Testis (tissue), 3 donors: ENCODE measurements around the gene MGST3. TPM values are rescaled to one million over a fixed set of nuclear protein-coding genes. Genes with fewer than 3 reads are reported as not detected.

ENCODE experiments used
- DNase-seq: peaks from one replicate; pipeline ENCODE4 v3.0.0-alpha.2; 2019
- H3K27ac ChIP-seq, 2 donors: fragments of 200-600 bp; sonication (generic); one replicate each; pipeline ENCODE4 v1.5.1; 2019
- H3K27me3 ChIP-seq: fragments of 200-600 bp; sonication (generic); one replicate; pipeline ENCODE4 v1.5.1; 2019
- H3K36me3 ChIP-seq: fragments of 200-600 bp; sonication (generic); one replicate; pipeline ENCODE4 v1.5.1; 2017; ENCODE audit warnings: low read depth; ENCODE audit errors: missing control alignments
- H3K4me1 ChIP-seq: fragments of 200-600 bp; sonication (generic); one replicate; pipeline ENCODE4 v1.5.1; 2019
- H3K4me3 ChIP-seq, 2 donors: fragments of 200-600 bp; sonication (generic); one replicate each; pipeline ENCODE4 v1.5.1; 2017 to 2019
- H3K9me3 ChIP-seq: fragments of 200-600 bp; sonication (generic); one replicate; pipeline ENCODE4 v1.5.1; 2017
- CTCF ChIP-seq, 3 experiments: fragments of 450-650 bp in 2 of 3; fragments of 200-600 bp in 1 of 3; sonication (generic) in 1 of 3; IDR thresholded peaks; one replicate each; pipeline ENCODE4 v1.5.1; 2016 to 2019; ENCODE audit warnings: antibody characterized with exemption in 3 of 3, mild to moderate bottlenecking in 2 of 3, moderate library complexity in 1 of 3
- POLR2A ChIP-seq: fragments of 450-650 bp; IDR thresholded peaks from one replicate; pipeline ENCODE4 v1.6.1; 2017; ENCODE audit warnings: antibody characterized with exemption, mild to moderate bottlenecking, moderate library complexity
- WGBS, 2 donors: methylation state at CpG; one replicate each; pipeline ENCODE4 v1.1.5; 2018; 5-methylcytosine and 5-hydroxymethylcytosine counted together
- intact Hi-C: fragments of 100-400 bp; cut with DNase I; formaldehyde crosslinking; loops from one replicate; pipeline ENCODE4 v1.15.1; 2023; ENCODE audit warnings: low total_unique reads
- polyA plus RNA-seq: library from polyadenylated mRNA; stranded (reverse); fragments of 350-450 nt; fragmentation: Illumina TruSeq; extraction: RNeasy Lipid Tissue Mini Kit (QIAGEN cat#74804); gene quantifications from one replicate; pipeline ENCODE4 v1.2.3, GENCODE V29; 2014; ENCODE audit warnings: low read depth, low replicate concordance; ENCODE audit not compliant: insufficient read depth
- total RNA-seq, 2 donors: library from RNA; depleted of rRNA; stranded (reverse); fragments of >200 nt; gene quantifications; one replicate each; pipeline ENCODE4 v1.2.3, GENCODE V29; 2016

Gene MGST3
- total and polyA plus RNA-seq, 3 donors from 2014 or later: 190 to 278 (median 209) TPM

GRCh38 chr1:165659581-165659895 is 28.5 kb downstream of the MGST3 start:
- no peak for DNase-seq
- intact Hi-C loops: no loop called here
- WGBS, 2 donors: 48 to 74% methylated on average over 3 of the region's 3 CpGs
- no peaks in the 10 kb centered on the region for H3K36me3 ChIP-seq
- no peaks in the 10 kb centered on the region for H3K9me3 ChIP-seq
- peaks cover 16% of the 10 kb centered on the region for H3K4me1 ChIP-seq
- TF ChIP-seq POLR2A (no peak), CTCF (IDR thresholded peaks at IDR 0.05) (no peak)
- H3K4me3 ChIP-seq: no peak overlapping the region
- no peaks in the 10 kb centered on the region for H3K27me3 ChIP-seq
- H3K27ac ChIP-seq: no peak overlapping the region

DNA sequence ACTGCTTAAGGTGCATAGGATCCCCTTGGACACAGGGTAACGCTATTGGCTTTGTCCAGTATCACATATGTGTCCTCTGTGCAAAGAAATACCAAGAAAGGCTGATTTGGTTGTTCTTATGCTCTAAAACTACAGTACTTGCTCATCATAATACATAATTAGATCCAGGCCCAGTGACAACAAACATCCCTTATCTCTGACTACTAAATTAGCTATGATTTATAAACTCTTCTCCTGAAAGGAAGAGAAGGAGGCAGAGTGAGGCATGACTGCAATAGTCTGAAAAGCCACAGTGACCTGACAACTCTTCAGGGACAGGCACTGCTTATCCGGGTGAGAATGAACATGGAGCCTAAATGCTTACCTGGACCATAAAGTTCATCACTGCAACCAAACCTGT is 30.7 kb downstream of the MGST3 start:
- Histone ChIP-seq H3K27me3 (no peaks in the 10 kb centered on the region), H3K4me1 (peaks cover 16% of the 10 kb centered on the region), H3K27ac (no peak overlapping the region), H3K4me3 (no peak overlapping the region), H3K36me3 (no peaks in the 10 kb centered on the region), H3K9me3 (no peaks in the 10 kb centered on the region)
- no peak for DNase-seq
- 48 to 63% methylated on average over 2 of the region's 2 CpGs for WGBS, 2 donors
- intact Hi-C loops: no loop called here
- no peak for TF ChIP-seq CTCF (IDR thresholded peaks at IDR 0.05)
- no peak for TF ChIP-seq POLR2A

GRCh38 chr1:165662186-165662585 is 31.2 kb downstream of the MGST3 start:
- TF ChIP-seq POLR2A (no peak), CTCF (IDR thresholded peaks at IDR 0.05) (no peak)
- intact Hi-C loops: no loop called here
- H3K4me1 ChIP-seq: peaks cover 16% of the 10 kb centered on the region
- no peaks in the 10 kb centered on the region for H3K27me3 ChIP-seq
- no peaks in the 10 kb centered on the region for H3K36me3 ChIP-seq
- WGBS, 2 donors: 56 to 60% methylated on average over 3 of the region's 3 CpGs
- no peak overlapping the region for H3K4me3 ChIP-seq
- no peak for DNase-seq
- H3K9me3 ChIP-seq: no peaks in the 10 kb centered on the region
- H3K27ac ChIP-seq: no peak overlapping the region

DNA sequence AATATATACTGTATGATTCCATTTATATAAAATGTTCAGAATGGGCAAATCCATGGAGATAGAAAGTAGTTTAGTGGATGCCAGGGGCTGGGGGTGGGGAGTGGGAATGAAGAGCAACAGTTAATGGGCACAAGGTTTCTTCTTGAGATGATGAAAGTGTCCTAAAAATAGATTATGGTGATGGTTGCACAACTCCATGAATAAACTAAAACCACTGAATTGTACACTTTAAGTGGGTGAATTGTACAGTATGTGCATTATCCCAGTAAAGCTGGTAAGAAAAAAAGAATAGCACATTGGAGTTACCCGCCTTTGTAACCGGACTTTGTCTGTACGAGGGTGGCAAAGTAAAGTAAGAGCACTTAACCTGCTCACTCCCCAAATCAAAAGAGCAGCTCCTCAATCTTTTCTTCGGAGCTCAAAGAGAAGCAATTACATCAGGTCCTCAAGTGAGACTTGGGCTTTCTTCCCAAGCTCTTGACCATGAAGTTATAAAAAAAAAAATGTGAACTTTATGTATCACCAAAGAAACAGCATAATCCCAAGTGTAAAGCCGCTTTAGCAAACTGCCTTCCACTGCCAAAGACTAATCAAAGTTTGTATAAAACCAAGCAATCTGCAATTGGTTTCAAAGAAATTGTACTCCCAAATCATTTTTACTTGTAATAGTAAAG is 35.3 kb downstream of the MGST3 start:
- no peak for TF ChIP-seq CTCF (IDR thresholded peaks at IDR 0.05)
- no peak for TF ChIP-seq POLR2A
- 71 to 77% methylated on average over 5 of the region's 5 CpGs for WGBS, 2 donors
- intact Hi-C loops: no loop called here

DNA sequence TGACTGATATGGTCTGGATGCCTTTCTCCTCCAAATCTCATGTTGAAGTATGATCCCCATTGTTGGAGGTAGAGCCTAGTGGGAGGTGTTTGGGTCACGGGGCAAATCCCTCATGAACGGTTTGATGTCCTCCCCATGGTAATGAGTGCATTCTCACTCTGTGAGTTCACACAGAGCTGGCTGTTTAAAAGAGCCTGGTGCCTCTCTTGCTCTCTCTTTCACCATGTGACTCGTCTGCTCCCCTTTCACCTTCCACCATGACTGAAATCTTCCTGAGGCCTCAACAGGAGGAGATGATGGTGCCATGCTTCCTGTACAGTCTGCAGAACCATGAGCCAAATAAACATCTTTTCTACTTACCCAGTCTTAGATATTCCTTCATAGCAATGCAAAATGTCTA is 37.1 kb downstream of the MGST3 start:
- intact Hi-C loops: no loop called here
- H3K27ac ChIP-seq: no peak overlapping the region
- WGBS, 2 donors: 84 to 97% methylated on average over 3 of the region's 3 CpGs
- H3K9me3 ChIP-seq: no peaks in the 10 kb centered on the region
- no peak for TF ChIP-seq CTCF (IDR thresholded peaks at IDR 0.05)
- no peak for TF ChIP-seq POLR2A
- H3K36me3 ChIP-seq: no peaks in the 10 kb centered on the region
- no peaks in the 10 kb centered on the region for H3K4me1 ChIP-seq
- no peak overlapping the region for H3K4me3 ChIP-seq
- DNase-seq: no peak
- H3K27me3 ChIP-seq: no peaks in the 10 kb centered on the region

More for the DNA sequence above, 35.3 kb downstream of the MGST3 start:
- H3K4me3 ChIP-seq: no peak overlapping the region
- H3K27me3 ChIP-seq: no peaks in the 10 kb centered on the region
- H3K27ac ChIP-seq: no peak overlapping the region
- H3K36me3 ChIP-seq: no peaks in the 10 kb centered on the region
- DNase-seq: no peak
- peaks cover 11% of the 10 kb centered on the region for H3K4me1 ChIP-seq
- H3K9me3 ChIP-seq: no peaks in the 10 kb centered on the region
